HL-60/S4 (cell line): ENCODE data around the gene ICE1.
"Not testable (repeated sequence)": the region's sequence is repeated elsewhere in the genome, so short reads cannot be mapped to it uniquely, and the experiment has no call there.

Source experiments
- in situ Hi-C: fragments of 300-500 bp; cut with MboI; formaldehyde crosslinking; loops from 2 replicates; pipeline ENCODE4 v1.14.3; 2022; ENCODE audit warnings: low sequenced_read_pairs

The ICE1 gene

DNA sequence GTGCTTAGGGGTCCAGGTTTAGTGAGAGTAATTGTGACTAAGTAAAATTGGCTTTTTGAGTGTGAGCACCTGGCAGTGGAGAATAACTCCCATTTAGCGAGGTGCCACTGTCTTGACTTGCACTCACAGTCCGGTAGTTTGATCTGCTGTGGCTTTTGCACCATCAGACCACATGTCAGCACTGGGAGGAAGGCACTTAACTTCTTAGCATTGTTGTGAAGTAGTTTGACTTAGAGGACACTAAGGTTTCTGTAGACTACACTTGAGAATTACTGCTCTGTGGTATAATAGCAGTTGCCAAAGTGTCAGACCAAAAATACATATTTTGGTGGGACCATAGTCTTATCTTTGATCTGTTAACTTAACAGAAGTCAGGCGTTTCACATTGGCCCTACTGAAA is 63.6 kb downstream of the ICE1 start:
- in situ Hi-C loops = no loop called here

DNA sequence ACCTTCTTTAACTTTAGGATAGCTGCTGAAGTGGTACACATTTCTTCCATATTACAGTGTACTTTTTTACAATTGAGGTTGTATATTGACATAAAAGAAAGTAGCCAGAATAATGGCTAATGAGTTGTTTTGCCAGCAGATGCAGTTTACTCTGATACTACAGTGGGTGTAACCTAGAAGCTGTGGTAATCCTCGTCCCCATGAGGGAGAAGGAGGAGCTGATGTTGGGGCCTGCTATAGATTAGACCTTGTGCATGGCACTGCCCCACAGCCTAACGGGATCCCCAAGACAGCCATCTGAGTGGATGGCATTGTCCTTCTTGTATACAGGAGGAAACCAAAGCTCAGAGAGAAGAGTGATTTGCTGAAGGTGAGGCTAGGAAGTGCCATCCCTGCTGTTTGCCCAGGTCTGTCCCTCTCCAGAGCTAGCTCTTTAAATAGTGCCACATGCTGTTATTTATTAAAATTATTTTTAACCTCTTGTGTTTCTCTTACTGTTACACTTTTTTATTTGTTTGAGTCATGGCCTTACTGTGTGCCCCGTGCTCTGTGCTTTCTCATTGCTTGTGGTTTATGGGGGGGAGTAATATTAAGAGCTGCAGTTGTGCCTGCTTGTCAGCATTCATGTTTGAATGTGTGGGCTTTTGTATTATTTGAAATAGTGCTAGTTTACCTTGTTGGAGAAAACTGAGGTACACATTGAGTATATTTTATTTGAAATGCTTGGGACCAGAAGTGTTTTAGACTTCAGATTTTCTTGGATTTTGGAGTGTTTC is 65.3 kb downstream of the ICE1 start:
- in situ Hi-C loops = no loop called here

DNA sequence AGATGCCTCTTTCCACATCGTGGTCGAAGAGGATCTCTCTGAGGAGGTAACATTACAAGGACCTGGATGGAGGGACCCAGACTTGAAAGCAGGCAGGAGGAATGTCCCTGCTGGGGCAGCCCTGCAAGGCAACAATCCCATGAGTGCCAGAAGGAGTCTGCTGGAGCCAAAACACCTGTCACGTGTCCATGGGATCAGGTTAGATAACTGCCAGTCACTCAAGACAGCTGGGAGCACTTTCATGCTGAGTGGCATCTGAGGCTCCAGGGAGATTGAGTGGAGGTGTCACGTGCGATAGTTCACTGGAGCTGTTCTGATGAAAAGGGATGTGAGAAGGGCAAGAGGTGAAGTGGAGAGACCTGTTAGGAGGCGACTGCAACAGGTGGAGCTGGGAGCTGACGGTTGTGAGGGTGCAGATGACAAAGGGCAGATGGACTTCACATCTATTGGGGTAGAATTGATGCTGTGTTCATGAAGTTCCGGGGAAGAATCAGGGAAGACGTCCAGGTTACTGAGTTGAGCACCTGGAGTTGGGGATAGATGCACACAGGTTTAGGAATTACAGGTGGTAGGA is 68.4 kb downstream of the ICE1 start:
- in situ Hi-C loops = no loop called here

DNA sequence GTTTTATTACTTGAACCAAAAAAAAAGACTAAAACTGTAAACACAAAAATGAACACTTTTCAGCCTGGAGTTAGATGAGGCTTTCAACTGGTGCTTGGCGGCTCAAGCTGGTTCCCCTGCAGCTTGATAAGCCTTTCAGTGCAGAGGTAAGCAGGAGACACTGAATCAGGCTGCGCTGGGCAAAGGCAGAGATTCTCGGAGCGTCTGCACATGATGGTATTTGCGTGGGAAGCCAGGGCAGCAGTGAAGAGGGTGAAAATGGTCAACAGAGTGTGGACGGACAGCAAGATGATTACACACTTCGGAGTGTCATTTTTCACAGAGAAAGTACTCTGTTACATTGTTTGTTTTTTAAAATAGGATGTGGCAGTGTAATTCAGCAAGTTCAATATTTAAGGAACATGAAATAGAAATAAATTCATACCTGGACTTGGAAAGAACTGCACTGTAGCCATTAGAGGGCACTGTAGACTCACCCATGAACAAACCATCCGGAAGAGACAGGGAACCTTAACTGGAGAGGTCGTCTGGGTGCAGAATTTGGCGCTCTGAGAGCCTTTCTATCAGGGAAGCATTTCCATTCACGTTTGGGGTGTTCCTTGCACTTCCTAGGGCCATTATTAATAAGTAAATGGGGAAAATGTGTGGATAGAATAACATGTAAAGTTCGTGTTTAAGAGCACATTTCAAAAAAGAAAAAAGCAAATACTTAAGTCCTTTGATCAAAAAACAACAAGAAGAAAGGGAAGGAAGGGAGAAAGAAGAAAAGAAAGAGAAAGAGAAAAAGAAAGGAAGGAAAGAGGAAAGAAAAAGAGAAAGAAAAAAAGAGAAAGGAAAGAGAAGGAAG is 69.8 kb downstream of the ICE1 start:
- in situ Hi-C loops = no loop called here

DNA sequence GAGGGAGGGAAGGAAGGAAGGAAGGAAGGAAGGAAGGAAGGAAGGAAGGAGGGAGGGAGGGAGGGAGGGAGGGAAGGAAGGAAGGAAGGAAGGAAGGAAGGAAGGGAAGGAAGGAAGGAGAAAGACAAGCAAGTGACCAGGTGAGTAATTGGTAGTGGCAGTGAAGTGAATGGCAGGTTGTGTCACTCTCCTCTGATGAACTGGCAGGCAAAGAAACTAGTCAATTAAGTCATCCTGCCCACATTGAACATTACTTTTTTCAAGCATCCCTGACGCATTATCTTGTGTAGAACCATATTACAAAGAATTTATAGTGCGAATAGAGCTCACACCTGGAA is 70.4 kb downstream of the ICE1 start:
- in situ Hi-C loops = not testable (repeated sequence)

DNA sequence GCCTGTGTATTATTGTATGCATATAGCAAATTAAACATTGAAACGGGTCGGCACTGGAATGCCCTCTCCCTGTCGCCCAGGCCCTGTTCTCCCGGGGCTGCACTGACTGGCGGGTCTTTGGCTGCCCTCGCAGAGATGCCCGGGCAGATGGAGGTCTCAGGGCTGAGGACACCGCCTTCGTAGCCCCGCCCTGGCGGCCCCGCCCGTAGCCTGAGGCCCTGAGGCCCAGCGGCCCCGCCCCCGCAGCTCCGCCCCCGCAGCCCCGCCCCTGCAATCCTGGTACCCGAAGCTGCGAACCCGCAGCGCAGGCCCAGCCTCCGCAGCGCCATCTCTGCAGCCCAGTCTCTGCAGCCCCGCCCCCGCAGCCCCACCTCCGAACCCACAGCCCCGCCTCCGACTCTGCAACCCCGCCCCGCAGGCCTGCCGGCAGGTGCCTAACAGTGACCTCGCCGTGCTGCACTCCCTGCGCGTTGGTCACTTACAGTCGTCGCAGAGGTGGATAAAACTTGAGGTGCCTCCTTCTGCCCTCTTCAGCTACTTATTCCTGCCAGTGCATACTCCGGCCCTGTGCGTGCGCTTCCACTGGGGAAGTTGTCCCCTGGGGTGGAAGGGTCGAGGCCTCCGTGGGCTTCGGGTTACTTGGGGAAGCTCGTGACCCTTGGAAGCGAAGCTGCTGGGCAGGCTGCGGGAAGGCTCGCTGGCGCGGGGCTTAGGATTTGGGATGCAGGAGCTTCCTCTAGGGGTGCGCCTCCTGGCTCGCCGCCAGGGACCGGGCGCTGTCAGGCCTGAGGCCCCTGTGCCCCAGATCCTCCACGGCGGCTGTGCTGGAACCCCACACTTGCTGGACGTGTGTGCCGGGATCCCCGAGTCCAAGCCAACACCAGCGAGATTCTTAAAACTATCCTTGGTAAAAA is 72.3 kb downstream of the ICE1 start:
- in situ Hi-C loops = no loop called here

DNA sequence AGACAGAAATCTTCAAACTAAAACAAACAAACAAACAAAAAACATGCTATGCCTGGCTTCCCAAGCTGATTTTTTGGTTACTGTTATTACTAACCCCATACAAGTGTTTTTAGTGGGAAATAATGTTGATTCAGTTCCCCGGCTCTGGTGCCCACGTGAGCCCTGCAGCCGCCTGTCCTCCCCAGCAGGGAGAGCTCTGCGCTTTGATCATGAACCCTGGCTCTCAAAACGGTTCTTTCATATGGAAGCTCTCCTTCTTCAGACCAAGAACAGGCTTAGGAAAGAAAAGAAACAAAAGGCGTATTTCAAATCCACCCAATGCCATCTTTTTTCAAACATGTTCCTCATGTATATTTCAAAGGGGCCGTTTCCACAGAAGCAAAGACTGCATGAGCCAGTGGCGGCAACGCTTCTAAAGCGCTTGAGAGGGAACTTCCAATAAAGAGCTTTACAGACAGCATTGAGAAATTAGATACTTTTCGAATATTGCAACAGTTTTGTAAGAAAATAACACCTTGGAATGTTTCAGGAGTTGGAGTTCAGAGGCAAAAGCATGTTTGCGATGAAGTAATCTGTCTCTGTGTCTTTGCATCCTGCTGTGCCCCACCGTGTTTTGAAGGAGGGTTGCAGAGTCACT is 74.8 kb downstream of the ICE1 start:
- in situ Hi-C loops = no loop called here

DNA sequence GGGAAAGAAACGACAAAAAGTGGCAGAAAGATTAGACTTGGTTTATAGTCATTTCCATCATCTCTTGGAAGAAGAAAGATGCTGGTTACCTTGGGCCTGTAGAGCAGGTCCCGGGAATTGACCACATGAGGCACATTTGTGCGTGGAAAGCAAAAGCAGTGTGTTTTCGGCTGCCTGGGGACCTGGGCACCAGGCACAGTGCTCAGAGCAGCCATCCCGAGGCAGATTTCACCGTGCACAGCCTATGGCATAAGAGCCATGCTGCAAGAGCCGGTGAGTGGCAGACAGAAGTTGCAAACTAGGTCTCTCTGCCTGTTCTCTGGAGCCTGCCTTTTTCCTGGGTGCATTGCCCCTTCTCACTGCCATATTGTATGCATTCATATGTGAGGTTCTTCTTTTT is 77.0 kb downstream of the ICE1 start:
- in situ Hi-C loops = no loop called here

DNA sequence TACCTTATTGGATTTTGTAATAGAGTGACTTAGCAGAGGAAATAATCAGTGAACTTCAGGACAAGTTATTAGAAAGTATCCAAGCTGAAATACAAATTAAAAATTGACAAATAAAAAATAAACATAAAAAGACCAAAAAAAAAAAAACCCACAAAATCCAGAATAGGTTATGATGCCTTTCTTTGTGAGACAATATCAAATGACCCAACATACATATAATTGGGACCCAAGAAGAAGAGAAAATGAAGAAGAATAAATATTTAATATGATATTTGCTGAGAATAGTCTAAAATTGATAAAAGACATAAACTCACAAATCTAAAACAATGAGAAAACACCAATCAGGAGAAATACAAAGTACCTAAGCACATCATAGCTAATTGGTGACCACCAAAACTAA is 81.8 kb downstream of the ICE1 start:
- in situ Hi-C loops = no loop called here

DNA sequence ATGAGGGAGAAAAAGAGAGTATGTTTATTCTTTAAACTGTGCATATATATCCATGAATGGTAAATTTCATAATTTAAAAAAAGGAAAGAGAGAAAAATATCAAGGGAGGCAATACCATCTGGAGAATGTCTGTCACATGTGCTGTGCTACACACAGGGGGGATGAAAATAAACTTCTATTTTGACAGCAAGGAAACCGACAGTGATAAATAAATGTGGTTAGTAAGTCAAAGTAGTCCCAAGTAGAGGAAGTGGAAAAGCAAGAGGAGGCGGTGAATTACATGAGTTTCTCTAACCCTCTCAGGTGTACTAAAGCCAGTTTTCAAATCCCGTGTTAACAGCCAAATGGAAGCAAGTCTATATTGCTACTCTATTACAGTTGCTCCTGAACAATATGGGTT is 83.3 kb downstream of the ICE1 start:
- in situ Hi-C loops = no loop called here

DNA sequence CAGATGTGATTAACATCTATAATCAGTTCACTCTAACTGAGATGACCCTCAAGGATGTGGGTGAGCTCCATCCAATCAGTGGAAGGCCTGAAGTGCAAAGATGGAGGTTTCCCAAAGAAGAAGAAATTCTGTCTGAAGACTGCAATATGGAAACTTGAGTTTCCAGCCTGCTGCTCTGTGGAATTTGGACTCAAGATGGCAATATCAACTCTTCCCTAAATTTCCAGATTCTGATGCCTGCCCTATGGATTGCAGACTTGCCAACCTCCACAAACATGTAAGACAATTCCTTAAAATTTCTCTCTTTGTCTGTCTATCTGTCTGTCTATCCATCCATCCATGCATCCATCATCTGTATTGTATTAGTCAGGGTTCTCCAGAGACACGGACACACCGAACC is 85.9 kb downstream of the ICE1 start:
- in situ Hi-C loops = no loop called here

DNA sequence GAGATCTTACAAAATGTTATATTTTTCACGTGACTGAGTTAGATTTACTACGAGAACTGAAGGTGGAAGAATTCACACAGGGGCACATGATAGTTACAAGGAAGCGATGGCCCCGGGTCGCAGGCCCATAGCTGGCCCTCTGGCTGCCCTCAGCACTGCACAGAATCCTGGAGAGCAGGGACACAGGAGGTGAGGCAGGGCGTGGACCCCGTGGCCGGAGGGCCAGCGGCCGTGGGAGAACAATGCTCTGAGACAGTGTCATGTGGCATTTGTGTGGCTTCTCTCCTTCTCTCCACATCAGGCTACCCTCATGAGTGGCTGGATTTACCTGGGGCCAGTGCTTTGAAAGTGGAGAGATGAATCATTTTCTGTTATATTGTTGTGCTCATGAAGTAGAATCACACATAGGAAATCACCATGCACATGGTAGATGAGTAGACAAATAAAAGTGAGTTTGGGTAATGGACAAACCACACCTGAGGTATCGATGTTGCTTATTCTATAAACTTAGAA is 89.5 kb downstream of the ICE1 start:
- in situ Hi-C loops = no loop called here

DNA sequence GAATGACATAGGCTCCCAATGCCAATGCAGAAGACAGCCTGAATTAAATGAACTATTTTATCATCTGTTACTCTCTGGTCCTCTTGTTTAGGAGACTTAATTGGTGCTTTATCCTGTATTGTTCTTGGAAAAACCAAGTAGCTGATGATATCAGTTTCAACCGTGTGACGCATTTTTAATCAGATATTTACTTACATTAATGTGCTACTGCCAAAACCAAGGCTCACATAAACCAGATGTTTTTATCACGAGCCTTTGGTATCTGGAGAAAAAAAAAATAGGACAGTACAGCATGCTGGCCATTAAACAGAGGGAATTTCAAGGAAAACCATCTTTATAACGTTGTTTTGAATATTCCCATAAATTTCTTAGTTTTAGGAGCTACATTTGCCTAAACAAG is 90.1 kb downstream of the ICE1 start:
- in situ Hi-C loops = no loop called here

DNA sequence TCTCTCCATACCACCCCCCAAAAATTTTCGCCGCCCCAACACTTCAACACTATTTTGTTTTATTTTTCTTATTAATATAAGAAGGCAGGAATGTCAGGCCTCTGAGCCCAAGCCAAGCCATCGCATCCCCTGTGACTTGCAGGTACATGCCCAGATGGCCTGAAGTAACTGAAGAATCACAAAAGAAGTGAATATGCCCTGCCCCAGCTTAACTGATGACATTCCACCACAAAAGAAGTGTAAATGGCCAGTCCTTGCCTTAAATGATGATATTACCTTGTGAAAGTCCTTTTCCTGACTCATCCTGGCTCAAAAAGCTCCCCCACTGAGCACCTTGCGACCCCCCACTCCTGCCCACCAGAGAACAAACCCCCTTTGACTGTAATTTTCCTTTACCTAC is 98.1 kb downstream of the ICE1 start:
- in situ Hi-C loops = not testable (repeated sequence)

DNA sequence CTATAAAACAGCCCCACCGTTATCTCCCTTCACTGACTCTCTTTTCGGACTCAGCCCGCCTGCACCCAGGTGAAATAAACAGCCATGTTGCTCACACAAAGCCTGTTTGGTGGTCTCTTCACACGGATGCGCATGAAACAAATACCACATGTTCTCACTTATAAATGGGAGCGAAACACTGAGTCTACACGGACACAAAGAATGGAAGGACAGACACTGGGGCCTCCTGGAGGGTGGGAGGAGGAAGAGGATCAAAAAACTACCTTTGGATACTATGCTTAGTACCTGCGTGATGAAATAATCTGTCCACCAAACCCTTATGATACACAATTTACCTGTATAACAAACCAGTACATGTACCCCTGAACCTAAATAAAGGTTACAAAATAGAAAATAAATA is 98.6 kb downstream of the ICE1 start:
- in situ Hi-C loops = no loop called here

DNA sequence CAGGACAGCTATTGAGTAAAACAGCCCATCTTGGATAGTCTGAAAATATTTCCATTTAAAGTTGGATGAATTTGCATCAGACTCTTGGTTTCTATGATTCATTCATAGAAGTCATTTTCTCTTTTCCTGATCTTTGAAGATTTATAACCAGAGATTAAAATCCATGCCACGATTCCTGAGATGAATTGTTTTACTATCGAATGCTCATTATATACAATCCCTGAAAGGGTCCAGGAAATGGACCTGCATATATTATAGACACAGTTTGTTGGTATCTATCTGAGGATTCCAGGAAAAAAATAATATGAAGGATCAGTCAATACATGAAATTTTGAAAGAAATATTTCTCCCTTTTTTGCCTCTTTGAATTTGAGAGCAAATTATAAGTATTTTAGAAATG is 99.0 kb downstream of the ICE1 start:
- in situ Hi-C loops = no loop called here

DNA sequence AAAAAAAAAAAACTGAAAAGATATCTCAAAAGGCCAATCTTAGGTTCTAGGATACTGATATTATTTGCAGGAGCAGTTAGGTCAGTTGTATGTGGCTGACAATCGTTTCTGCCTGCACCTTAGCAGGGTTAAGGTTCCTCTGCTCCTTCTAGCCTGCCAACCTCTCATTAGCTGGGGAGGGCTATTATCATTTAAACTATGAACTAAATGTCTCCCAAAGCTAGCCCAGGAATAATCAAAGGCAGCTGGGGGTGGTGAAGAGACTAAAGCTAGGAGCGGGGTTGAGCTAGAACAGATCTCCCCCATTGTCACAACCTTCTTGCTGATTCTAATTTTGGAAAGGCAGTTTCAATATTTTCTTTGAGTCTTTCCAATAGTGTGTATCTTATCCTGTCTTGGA is 99.9 kb downstream of the ICE1 start:
- in situ Hi-C loops = no loop called here

DNA sequence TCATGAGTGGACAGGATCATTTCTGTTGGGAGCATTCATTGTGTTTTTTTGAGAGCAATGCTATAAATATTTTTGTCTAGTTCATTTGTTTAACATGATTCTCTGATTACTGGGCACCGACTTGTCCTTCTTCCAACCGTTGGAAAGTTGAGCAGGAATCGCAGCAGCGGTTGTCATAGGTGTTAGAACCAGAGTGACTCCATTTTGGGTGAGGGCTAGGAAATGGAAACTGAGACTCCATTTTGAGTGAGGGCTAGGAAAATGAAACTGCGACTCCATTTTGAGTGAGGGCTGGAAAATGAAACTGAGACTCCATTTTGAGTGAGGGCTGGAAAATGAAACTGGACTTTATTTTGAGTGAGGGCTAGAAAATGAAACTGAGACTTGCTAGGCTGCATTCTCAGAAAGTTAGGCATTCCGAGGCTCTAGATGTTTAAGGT is 100.6 kb downstream of the ICE1 start:
- in situ Hi-C loops = no loop called here

DNA sequence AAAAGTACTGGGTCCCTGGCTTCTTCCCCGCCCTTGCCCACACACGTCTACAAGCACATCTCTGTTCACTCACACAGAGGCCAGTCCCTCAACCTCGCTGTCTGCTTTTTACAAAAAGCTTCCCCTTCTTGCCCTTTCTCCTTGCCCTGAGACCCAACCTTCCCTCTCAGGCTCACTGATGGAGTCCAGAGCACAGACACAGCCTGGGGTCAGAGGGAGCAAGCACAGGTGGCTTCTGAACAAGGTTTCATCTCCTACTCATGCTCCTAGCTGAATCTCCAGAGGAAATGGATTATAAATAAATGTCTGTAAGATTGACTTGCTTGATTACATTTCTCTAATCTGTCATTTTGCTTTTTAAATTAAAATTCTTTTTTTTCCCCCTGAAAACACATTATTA is 101.8 kb downstream of the ICE1 start:
- in situ Hi-C loops = no loop called here

DNA sequence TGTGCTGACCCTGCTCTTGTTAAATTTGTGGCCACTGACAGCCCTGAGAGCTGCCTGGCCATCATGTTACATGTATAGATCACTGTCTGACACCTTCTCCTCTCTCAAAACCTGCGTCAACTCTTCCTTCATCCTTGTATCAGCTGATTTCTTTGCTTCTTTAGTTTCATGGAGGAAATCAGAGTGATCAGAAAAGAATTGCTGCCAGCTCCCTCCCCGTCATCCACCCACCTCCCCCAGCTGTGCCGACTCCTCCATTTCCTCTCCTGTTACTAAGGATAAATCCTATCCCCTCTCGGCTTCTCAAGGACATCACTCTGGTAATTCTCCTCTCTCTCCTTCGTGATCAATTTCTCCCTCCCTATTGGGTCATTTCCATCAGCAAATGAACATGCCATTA is 108.9 kb downstream of the ICE1 start:
- in situ Hi-C loops = no loop called here
